Activated CD8-positive, alpha-beta T cell treated with anti-CD3 and anti-CD28 coated beads, Interleukin-2, amount 10 ng/mL, durations not matched to agents 7 days and 5 days (primary cell): ENCODE measurements around the gene RPL27. TPM values are rescaled to one million over a fixed set of nuclear protein-coding genes. Genes with fewer than 3 reads are reported as not detected.

Source experiments
- ATAC-seq: fragments of 150-1000 bp; cut with Tn5 transposase; one replicate; pipeline ENCODE4 v1.10.0; 2021; ENCODE audit warnings: moderate library complexity
- CTCF ChIA-PET: fragments of 350-600 bp; sonication (Branson Sonifier 250); formaldehyde crosslinking; loops from one replicate; lab custom pipeline; 2021; ENCODE audit warnings: antibody characterized with exemption; lab: Charles Lee
- POLR2A ChIA-PET: fragments of 350-600 bp; sonication (Branson Sonifier 250); formaldehyde crosslinking; loops from one replicate; lab custom pipeline; 2021; ENCODE audit warnings: antibody characterized with exemption; lab: Charles Lee
- DNase-seq: peaks from one replicate; pipeline ENCODE4 v3.0.0-alpha.2; 2020
- H3K27ac Mint-ChIP-seq: one replicate; pipeline ENCODE4 v1.8.0; 2021; ENCODE audit warnings: mild to moderate bottlenecking, mixed read lengths
- H3K27me3 Mint-ChIP-seq: one replicate; pipeline ENCODE4 v1.8.0; 2021; ENCODE audit warnings: low read depth, mixed read lengths
- H3K36me3 Mint-ChIP-seq: one replicate; pipeline ENCODE4 v1.8.0; 2021; ENCODE audit warnings: low read depth, mixed read lengths
- H3K4me1 Mint-ChIP-seq: one replicate; pipeline ENCODE4 v1.8.0; 2021; ENCODE audit warnings: low read depth, mixed read lengths
- H3K4me3 Mint-ChIP-seq: one replicate; pipeline ENCODE4 v1.8.0; 2021; ENCODE audit warnings: mild to moderate bottlenecking, mixed read lengths
- H3K9me3 Mint-ChIP-seq: one replicate; pipeline ENCODE4 v1.8.0; 2022; ENCODE audit warnings: mixed read lengths; ENCODE audit not compliant: insufficient read depth
- total RNA-seq, 2 experiments: library from RNA; stranded (reverse); gene quantifications; one replicate each; pipeline ENCODE4 v1.2.3, GENCODE V29; 2021

The RPL27 gene
- total RNA-seq, 2 experiments from 2014 or later, result 949 to 980 TPM

- ChIA-PET POLR2A (interaction anchor here (1.6 to 1.8 kb wide), 2 partner anchors 9 to 17 kb away, joined by 4 to 11 read pairs; partner anchors contain the start of gene RPL27), CTCF (no interaction called here)
- Mint-ChIP-seq H3K36me3 (peaks cover 41% of the 10 kb centered on the region), H3K27ac (peak overlapping the region; percentile 40), H3K9me3 (no peaks in the 10 kb centered on the region), H3K4me1 (peaks cover 34% of the 10 kb centered on the region), H3K27me3 (no peaks in the 10 kb centered on the region), H3K4me3 (no peak overlapping the region)
- ATAC-seq, result no peak
- no peak for DNase-seq
Measured at GRCh38 chr17:43014649-43015542, 16.7 kb downstream of the RPL27 start.

GRCh38 chr17:43015579-43015978, 17.4 kb downstream of the RPL27 start:
- Mint-ChIP-seq H3K27me3 (no peaks in the 10 kb centered on the region), H3K4me3 (no peak overlapping the region), H3K27ac (peak overlapping the region; percentile 40), H3K4me1 (peaks cover 32% of the 10 kb centered on the region), H3K36me3 (peaks cover 35% of the 10 kb centered on the region), H3K9me3 (no peaks in the 10 kb centered on the region)
- DNase-seq, result no peak
- ATAC-seq, result no peak
- POLR2A ChIA-PET, result interaction anchor here (1.6 to 1.8 kb wide), 2 partner anchors 9 to 17 kb away, joined by 4 to 11 read pairs; partner anchors contain the start of gene RPL27
- CTCF ChIA-PET, result no interaction called here

- ChIA-PET POLR2A (no interaction called here), CTCF (no interaction called here)
- peaks cover 33% of the 10 kb centered on the region for H3K4me1 Mint-ChIP-seq
- H3K36me3 Mint-ChIP-seq, result peaks cover 31% of the 10 kb centered on the region
- no peak for ATAC-seq
- no peaks in the 10 kb centered on the region for H3K9me3 Mint-ChIP-seq
- H3K4me3 Mint-ChIP-seq, result no peak overlapping the region
- no peaks in the 10 kb centered on the region for H3K27me3 Mint-ChIP-seq
- H3K27ac Mint-ChIP-seq, result peak overlapping the region; percentile 40
- no peak for DNase-seq
Measured at GRCh38 chr17:43016216-43016615, 18.0 kb downstream of the RPL27 start.

DNA sequence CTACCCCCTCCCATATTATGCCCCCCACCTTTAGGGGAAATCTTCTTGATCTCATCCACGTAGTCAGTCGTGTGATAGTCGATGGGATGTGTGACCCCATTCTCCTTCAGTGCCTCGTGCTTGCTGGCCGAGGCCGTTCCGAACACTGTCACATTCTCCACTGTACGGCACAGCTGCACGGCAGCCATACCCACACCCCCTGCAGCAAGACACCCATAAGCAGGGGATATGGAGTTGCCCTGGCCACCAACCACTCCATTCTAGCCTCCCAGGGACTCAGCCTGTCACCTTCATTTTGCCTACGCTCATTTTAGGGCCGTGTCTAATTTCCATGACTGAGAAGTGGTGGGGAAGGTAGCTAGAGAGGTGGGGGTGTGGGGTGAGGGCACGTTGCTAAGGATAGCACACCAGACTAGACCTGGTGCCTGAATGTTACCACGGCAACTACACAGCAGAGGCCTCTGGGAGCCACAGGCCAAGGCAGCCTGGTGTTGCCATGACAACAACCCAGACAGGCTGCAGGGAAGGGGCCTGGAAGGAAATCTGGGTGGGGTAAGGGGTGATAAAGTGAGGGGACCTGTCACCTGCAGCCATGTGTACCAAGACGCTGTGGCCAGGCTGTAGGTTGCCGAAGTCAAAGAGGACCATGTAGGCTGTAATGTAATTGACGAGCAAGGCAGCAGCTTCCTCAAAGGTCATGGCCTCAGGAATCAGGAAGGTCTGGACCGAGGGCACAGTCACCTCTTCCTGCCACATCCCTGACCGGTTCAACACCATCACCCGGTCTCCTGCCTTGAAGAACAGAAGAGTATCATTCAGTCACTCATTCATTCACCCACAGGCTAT, 20.0 kb downstream of the RPL27 start:
- peaks cover 19% of the 10 kb centered on the region for H3K36me3 Mint-ChIP-seq
- no peak overlapping the region for H3K27ac Mint-ChIP-seq
- H3K27me3 Mint-ChIP-seq, result peaks cover 3% of the 10 kb centered on the region
- no peak overlapping the region for H3K4me3 Mint-ChIP-seq
- peaks cover 36% of the 10 kb centered on the region for H3K4me1 Mint-ChIP-seq
- peak; percentile 54 for ATAC-seq
- peak; percentile 56 for DNase-seq
- H3K9me3 Mint-ChIP-seq, result no peaks in the 10 kb centered on the region
- CTCF ChIA-PET, result interaction anchor here (1.0 kb wide), 1 partner anchor 13 kb away, joined by 3 read pairs; no protein-coding TSS in a partner anchor
- POLR2A ChIA-PET, result interaction anchor here (0.6 to 1.9 kb wide), 2 partner anchors 20 to 459 kb away, joined by 3 to 12 read pairs; partner anchors contain the start of gene RPL27

GRCh38 chr17:43018932-43019331, 20.7 kb downstream of the RPL27 start:
- H3K4me1 Mint-ChIP-seq, result peaks cover 36% of the 10 kb centered on the region
- no peak overlapping the region for H3K27ac Mint-ChIP-seq
- ATAC-seq, result peak; percentile 10
- DNase-seq, result no peak
- H3K27me3 Mint-ChIP-seq, result peaks cover 3% of the 10 kb centered on the region
- ChIA-PET CTCF (interaction anchor here (1.0 kb wide), 1 partner anchor 12 kb away, joined by 3 read pairs; no protein-coding TSS in a partner anchor), POLR2A (interaction anchor here (0.5 to 1.9 kb wide), 4 partner anchors 21 to 1245 kb away, joined by 3 to 12 read pairs (median 3); partner anchors contain the start of gene RPL27)
- H3K4me3 Mint-ChIP-seq, result no peak overlapping the region
- no peaks in the 10 kb centered on the region for H3K9me3 Mint-ChIP-seq
- H3K36me3 Mint-ChIP-seq, result peaks cover 14% of the 10 kb centered on the region

GRCh38 chr17:43019418-43019817, 21.2 kb downstream of the RPL27 start:
- H3K27ac Mint-ChIP-seq, result no peak overlapping the region
- peaks cover 38% of the 10 kb centered on the region for H3K4me1 Mint-ChIP-seq
- CTCF ChIA-PET, result interaction anchor here (1.0 kb wide), 1 partner anchor 12 kb away, joined by 3 read pairs; no protein-coding TSS in a partner anchor
- peaks cover 6% of the 10 kb centered on the region for H3K27me3 Mint-ChIP-seq
- ATAC-seq, result no peak
- POLR2A ChIA-PET, result interaction anchor here (0.5 to 1.9 kb wide), 3 partner anchors 21 to 1245 kb away, joined by 3 to 12 read pairs (median 3); partner anchors contain the start of gene RPL27
- DNase-seq, result no peak
- H3K36me3 Mint-ChIP-seq, result peaks cover 11% of the 10 kb centered on the region
- no peak overlapping the region for H3K4me3 Mint-ChIP-seq
- no peaks in the 10 kb centered on the region for H3K9me3 Mint-ChIP-seq

DNA sequence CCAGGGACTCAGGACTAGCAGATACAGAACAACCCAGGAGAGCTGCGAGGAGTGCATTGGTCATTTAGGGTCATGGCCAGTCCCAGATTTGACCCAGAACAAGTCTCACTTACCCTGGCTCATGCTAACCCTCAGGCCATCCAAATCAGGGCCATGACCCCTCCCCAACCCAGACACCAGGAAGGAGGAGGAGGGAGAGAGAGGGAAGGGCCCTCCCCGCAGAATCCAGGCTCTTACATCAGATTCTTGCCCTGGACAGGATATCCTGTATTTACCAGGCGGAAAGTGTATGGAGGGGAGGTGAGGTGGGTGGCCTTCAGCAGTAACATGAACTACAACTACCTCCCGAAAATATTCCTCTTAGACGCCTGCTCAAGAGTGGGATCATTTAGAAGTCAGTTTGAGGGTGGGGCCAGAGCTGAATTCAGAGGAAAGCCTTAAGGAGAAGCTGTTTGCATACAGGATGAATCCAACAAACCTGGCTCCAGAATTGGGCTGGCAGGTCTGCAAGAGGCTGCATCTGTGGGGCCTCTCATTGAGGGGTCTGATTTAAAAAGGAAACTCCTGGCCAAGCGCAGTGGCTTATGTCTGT, 21.9 kb downstream of the RPL27 start:
- DNase-seq (no peak), ATAC-seq (no peak)
- no peaks in the 10 kb centered on the region for H3K9me3 Mint-ChIP-seq
- peaks cover 10% of the 10 kb centered on the region for H3K27me3 Mint-ChIP-seq
- H3K36me3 Mint-ChIP-seq, result peaks cover 5% of the 10 kb centered on the region
- POLR2A ChIA-PET, result interaction anchor here (1.9 kb wide), 1 partner anchor 22 kb away, joined by 12 read pairs; the partner anchor contains the start of gene RPL27
- no peak overlapping the region for H3K4me3 Mint-ChIP-seq
- H3K4me1 Mint-ChIP-seq, result peaks cover 39% of the 10 kb centered on the region
- CTCF ChIA-PET, result no interaction called here
- no peak overlapping the region for H3K27ac Mint-ChIP-seq

- ATAC-seq (no peak), DNase-seq (no peak)
- peaks cover 42% of the 10 kb centered on the region for H3K4me1 Mint-ChIP-seq
- no peak overlapping the region for H3K27ac Mint-ChIP-seq
- H3K27me3 Mint-ChIP-seq, result peaks cover 15% of the 10 kb centered on the region
- ChIA-PET CTCF (no interaction called here), POLR2A (interaction anchor here (0.9 to 1.4 kb wide), 3 partner anchors 12 to 294 kb away, joined by 3 to 5 read pairs (median 3); partner anchors contain the start of gene RPL27)
- peak overlapping the region; percentile 84 for H3K4me3 Mint-ChIP-seq
- no peaks in the 10 kb centered on the region for H3K9me3 Mint-ChIP-seq
- H3K36me3 Mint-ChIP-seq, result peaks cover under 1% of the 10 kb centered on the region
Measured at GRCh38 chr17:43020789-43021740, 22.8 kb downstream of the RPL27 start.

DNA sequence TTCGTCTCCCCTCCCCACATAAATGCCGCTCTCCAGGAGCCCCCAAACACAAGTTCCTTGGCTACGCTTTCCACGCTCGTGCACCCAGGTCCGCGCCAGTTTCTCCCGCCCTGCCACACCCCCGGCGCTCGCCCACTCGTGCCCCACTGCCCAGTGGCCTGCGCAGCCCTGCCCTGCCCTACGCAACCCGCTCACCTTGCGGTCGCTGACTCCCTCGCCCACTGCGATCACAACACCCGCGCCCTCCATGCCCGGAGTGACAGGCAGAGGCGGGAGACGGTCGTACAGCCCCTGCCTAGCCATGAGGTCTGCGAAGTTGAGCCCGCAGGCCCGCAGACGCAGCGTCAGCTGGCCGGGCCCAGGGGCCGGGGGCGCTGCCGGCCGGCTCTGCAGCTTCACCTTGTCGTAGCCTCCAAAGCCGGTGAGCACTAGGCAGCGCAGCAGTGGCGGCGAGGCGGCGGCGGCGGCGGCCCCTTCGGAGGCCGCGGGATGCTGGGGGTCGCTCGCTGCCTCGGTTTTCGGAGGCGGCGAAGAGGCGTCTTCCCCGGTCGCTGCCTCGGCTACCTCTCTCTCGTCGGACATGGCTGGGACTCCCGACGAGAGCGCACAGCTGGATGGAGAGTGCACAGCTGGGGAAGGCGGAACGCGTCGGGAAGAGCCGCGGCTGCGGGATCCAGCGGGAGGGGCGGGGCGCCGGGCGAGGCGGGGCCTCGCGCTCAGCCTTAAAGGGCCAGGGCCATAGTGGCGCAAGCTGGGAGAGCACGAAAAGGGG, 23.7 kb downstream of the RPL27 start, which contains the start of gene VAT1:
Gene VAT1 (minus strand): TSS at position 645 of the 772 bp plus-strand sequence. CDS start 63 bp downstream, at position 582.
- Mint-ChIP-seq H3K4me3 (peak within 1 kb of the TSS; percentile 84), H3K27ac (peak within 1 kb of the TSS; percentile 52), H3K4me1 (peaks cover 42% of the 10 kb centered on the region), H3K27me3 (peaks cover 20% of the 10 kb centered on the region), H3K36me3 (no peaks in the 10 kb centered on the region), H3K9me3 (no peaks in the 10 kb centered on the region)
- ChIA-PET CTCF (no interaction called here), POLR2A (interaction anchor here (0.9 to 1.4 kb wide), 3 partner anchors 11 to 294 kb away, joined by 3 to 5 read pairs (median 3); partner anchors contain the start of gene RPL27)
- DNase-seq (peak; percentile 68), ATAC-seq (peak; percentile 63)
